Stomach (tissue), 9 donors: Measurements from ENCODE around the gene ZSCAN30. TPM values are rescaled to one million over a fixed set of nuclear protein-coding genes. Genes with fewer than 3 reads are reported as not detected.

Experiments used
- DNase-seq, 2 donors: peaks; one replicate each; pipeline versions ENCODE4 v3.0.0 to v3.0.0-alpha.2; 2013 to 2019
- H3K27ac ChIP-seq, 5 donors: fragments of 200-600 bp in 4 of 5; sonication (generic) in 4 of 5; one replicate each; pipeline ENCODE4 v1.5.1; 2013 to 2019; ENCODE audit warnings: mild to moderate bottlenecking in 1 of 5, moderate library complexity in 1 of 5
- H3K27me3 ChIP-seq, 3 donors: fragments of 200-600 bp; sonication (generic); one replicate each; pipeline ENCODE4 v1.5.1; 2017 to 2019; ENCODE audit warnings: mixed run types in 1 of 3
- H3K36me3 ChIP-seq, 4 donors: fragments of 200-600 bp; sonication (generic); 1 replicate in 3 of 4; 2 replicates in 1 of 4; pipeline ENCODE4 v1.5.1; 2016 to 2019
- H3K4me1 ChIP-seq, 4 donors: fragments of 200-600 bp; sonication (generic); one replicate each; pipeline ENCODE4 v1.5.1; 2016 to 2019
- H3K4me3 ChIP-seq, 4 donors: fragments of 200-600 bp; sonication (generic) in 3 of 4; one replicate each; pipeline ENCODE4 v1.5.1; 2016 to 2019; ENCODE audit warnings: mild to moderate bottlenecking in 1 of 4
- H3K9me3 ChIP-seq, 4 donors: fragments of 200-600 bp; sonication (generic); one replicate each; pipeline ENCODE4 v1.5.1; 2016 to 2019
- CTCF ChIP-seq, 7 experiments: fragments of 450-650 bp in 4 of 7; fragments of 200-600 bp in 3 of 7; sonication (generic) in 3 of 7; IDR thresholded peaks; one replicate each; pipeline ENCODE4 v1.5.1; 2016 to 2019; ENCODE audit warnings: antibody characterized with exemption in 7 of 7, control low read depth in 2 of 7, mild to moderate bottlenecking in 1 of 7
- EP300 ChIP-seq: sonication (generic); formaldehyde crosslinking; IDR thresholded peaks from one replicate; pipeline ENCODE4 v1.6.1; 2017; ENCODE audit warnings: antibody characterized with exemption
- POLR2A ChIP-seq, 4 donors: fragments of 450-650 bp; IDR thresholded peaks; one replicate each; pipeline ENCODE4 v1.6.1; 2016; ENCODE audit warnings: antibody characterized with exemption in 4 of 4, control low read depth in 2 of 4, mild to moderate bottlenecking in 1 of 4, moderate library complexity in 1 of 4
- POLR2AphosphoS5 ChIP-seq, 3 donors: sonication (generic); formaldehyde crosslinking; IDR thresholded peaks; one replicate each; pipeline ENCODE4 v1.6.1; 2016; ENCODE audit warnings: antibody characterized with exemption in 3 of 3
- WGBS, 5 donors: extraction: QIAGEN DNeasy Blood & Tissue Kit in 3 of 5; methylation state at CpG; one replicate each; pipeline versions ENCODE4 v1.1.5 to v1.1.7; 2013 to 2018; 5-methylcytosine and 5-hydroxymethylcytosine counted together
- intact Hi-C: fragments of 100-400 bp; cut with DNase I; formaldehyde crosslinking; loops from one replicate; pipeline ENCODE4 v1.15.1; 2023; ENCODE audit warnings: low total_unique reads
- polyA plus RNA-seq, 3 donors: library from polyadenylated mRNA; stranded (reverse); fragments of 200-250 nt; gene quantifications; one replicate each; pipeline ENCODE4 v1.2.3, GENCODE V29; 2013
- total RNA-seq, 5 donors: library from RNA; depleted of rRNA; stranded (reverse); fragments of >200 nt; gene quantifications; one replicate each; pipeline versions ENCODE4 v1.1.0 to v1.2.3, GENCODE V29; 2014 to 2016
- donor health status: healthy with polysubstance abuse.
- donor health status: Bipolar disorder and iron deficiency.
- donor health status: healthy.

Gene ZSCAN30
- total and polyA plus RNA-seq, 8 donors, result 3.7 to 22.0 (median 9.6) TPM

GRCh38 chr18:35271656-35272055 is 18.4 kb downstream of the ZSCAN30 start:
- TF ChIP-seq EP300, result no peak
- TF ChIP-seq POLR2A (IDR thresholded peaks at IDR 0.05), result no peak
- no peak for TF ChIP-seq CTCF (IDR thresholded peaks at IDR 0.05)
- TF ChIP-seq POLR2AphosphoS5 (IDR thresholded peaks at IDR 0.05), result no peak
- Histone ChIP-seq H3K27ac (no peak overlapping the region), H3K27me3 (no peaks in the 10 kb centered on the region), H3K9me3 (peaks cover 0 to 13% (median 0%) of the 10 kb centered on the region in 4 donors), H3K4me3 (no peak overlapping the region), H3K4me1 (peaks cover 0 to 11% (median 8%) of the 10 kb centered on the region in 4 donors), H3K36me3 (peaks cover 0 to 6% (median 0%) of the 10 kb centered on the region in 4 donors)
- DNase-seq, result no peak
- intact Hi-C loops, result no loop called here
- 92 to 97% (median 96%) methylated on average over 10 to 35 of the region's 35 CpGs for WGBS, 5 donors

GRCh38 chr18:35268821-35269220 is 21.2 kb downstream of the ZSCAN30 start:
- Histone ChIP-seq H3K27ac (no peak overlapping the region), H3K9me3 (peaks cover 0 to 8% (median 0%) of the 10 kb centered on the region in 4 donors), H3K4me3 (no peak overlapping the region), H3K36me3 (peaks cover 0 to 10% (median 5%) of the 10 kb centered on the region in 4 donors), H3K27me3 (no peaks in the 10 kb centered on the region), H3K4me1 (peaks cover 0 to 12% (median 8%) of the 10 kb centered on the region in 4 donors)
- TF ChIP-seq CTCF (IDR thresholded peaks at IDR 0.05) (no peak), EP300 (no peak), POLR2A (IDR thresholded peaks at IDR 0.05) (no peak), POLR2AphosphoS5 (IDR thresholded peaks at IDR 0.05) (no peak)
- no peak for DNase-seq
- 67 to 94% (median 85%) methylated on average over 2 of the region's 2 CpGs for WGBS, 5 donors
- intact Hi-C loops, result no loop called here

DNA sequence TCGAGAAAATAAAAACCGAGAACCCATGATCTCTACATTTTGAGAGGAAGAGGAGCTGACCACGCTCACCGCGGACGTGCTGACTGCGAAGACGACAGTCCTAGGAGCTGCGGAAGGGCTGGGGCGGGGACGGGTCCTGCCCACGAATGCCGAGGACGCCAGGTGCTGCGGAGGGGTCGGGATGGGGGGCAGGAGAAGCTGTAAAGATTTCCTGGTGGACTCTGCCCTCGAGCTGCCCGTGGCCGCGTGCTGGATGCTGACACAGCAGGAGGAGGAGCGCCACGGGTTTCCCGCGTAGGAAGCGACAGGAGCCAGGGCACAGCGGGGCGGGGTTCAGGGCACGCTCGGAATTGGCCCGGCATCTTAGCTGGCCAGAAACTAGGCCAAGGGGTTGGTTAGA is 22.2 kb downstream of the ZSCAN30 start:
- peak in 1 of 2 donors; percentile 77 for DNase-seq
- H3K36me3 ChIP-seq, result peaks cover 0 to 21% (median 15%) of the 10 kb centered on the region in 4 donors
- H3K4me3 ChIP-seq, result peak overlapping the region; percentile 57 to 73 (median 65)
- peaks cover 0 to 12% (median 8%) of the 10 kb centered on the region in 4 donors for H3K4me1 ChIP-seq
- WGBS, 5 donors, result 31 to 53% (median 37%) methylated on average over 29 to 30 of the region's 30 CpGs
- no peaks in the 10 kb centered on the region for H3K27me3 ChIP-seq
- H3K27ac ChIP-seq, result peak overlapping the region; percentile 44 to 91 (median 82)
- peaks cover 0 to 7% (median 0%) of the 10 kb centered on the region in 4 donors for H3K9me3 ChIP-seq
- TF ChIP-seq EP300 (no peak), POLR2AphosphoS5 (IDR thresholded peaks at IDR 0.05) (no peak), POLR2A (IDR thresholded peaks at IDR 0.05) (no peak), CTCF (IDR thresholded peaks at IDR 0.05) (no peak)
- intact Hi-C loops, result no loop called here

GRCh38 chr18:35267161-35267651 is 22.8 kb downstream of the ZSCAN30 start:
- WGBS, 5 donors, result 0 to 3% (median 1%) methylated on average over 35 to 48 of the region's 48 CpGs
- peak overlapping the region; percentile 80 to 91 (median 82) for H3K27ac ChIP-seq
- H3K36me3 ChIP-seq, result peaks cover 3 to 27% (median 21%) of the 10 kb centered on the region in 4 donors
- peak; percentile 80 to 96 for DNase-seq
- peaks cover 0 to 12% (median 8%) of the 10 kb centered on the region in 4 donors for H3K4me1 ChIP-seq
- H3K27me3 ChIP-seq, result no peaks in the 10 kb centered on the region
- intact Hi-C loops, result no loop called here
- TF ChIP-seq EP300 (no peak), POLR2AphosphoS5 (IDR thresholded peaks at IDR 0.05) (peak; percentile 28 to 77 (median 35)), CTCF (IDR thresholded peaks at IDR 0.05) (peak in 2 of 7 experiments; percentile 6 to 16), POLR2A (IDR thresholded peaks at IDR 0.05) (no peak)
- peak overlapping the region; percentile 57 to 73 (median 65) for H3K4me3 ChIP-seq
- H3K9me3 ChIP-seq, result peaks cover 0 to 7% (median 0%) of the 10 kb centered on the region in 4 donors
